ENCODE data around the gene NKX2-8.
"Not testable (repeated sequence)": the region's sequence is repeated elsewhere in the genome, so short reads cannot be mapped to it uniquely, and the experiment has no call there.

- TF ChIP-seq CTCF (conservative IDR thresholded peaks at IDR 0.05 in 1 of 2, IDR thresholded peaks at IDR 0.05 in 1 of 2; ENCODE audit: low read depth in 1 of 2, low read length in 2 of 2); EZH2 (IDR thresholded peaks at IDR 0.05; ENCODE audit: low read length, missing control alignments): not testable (repeated sequence)
Measured at GRCh38 chr14:36544280-36544679, 38.1 kb downstream of the NKX2-8 start.

Data from fibroblast of lung (primary cell).